HPDE6-E6E7 (cell line): Measurements from ENCODE around the gene SLC22A25.
"Not testable (repeated sequence)": the region's sequence is repeated elsewhere in the genome, so short reads cannot be mapped to it uniquely, and the experiment has no call there.

Experiments
- DNase-seq: peaks from one replicate; pipeline ENCODE4 v3.0.0; 2011; ENCODE audit warnings: missing footprints; ENCODE audit errors: extremely low spot score

Gene SLC22A25

DNA sequence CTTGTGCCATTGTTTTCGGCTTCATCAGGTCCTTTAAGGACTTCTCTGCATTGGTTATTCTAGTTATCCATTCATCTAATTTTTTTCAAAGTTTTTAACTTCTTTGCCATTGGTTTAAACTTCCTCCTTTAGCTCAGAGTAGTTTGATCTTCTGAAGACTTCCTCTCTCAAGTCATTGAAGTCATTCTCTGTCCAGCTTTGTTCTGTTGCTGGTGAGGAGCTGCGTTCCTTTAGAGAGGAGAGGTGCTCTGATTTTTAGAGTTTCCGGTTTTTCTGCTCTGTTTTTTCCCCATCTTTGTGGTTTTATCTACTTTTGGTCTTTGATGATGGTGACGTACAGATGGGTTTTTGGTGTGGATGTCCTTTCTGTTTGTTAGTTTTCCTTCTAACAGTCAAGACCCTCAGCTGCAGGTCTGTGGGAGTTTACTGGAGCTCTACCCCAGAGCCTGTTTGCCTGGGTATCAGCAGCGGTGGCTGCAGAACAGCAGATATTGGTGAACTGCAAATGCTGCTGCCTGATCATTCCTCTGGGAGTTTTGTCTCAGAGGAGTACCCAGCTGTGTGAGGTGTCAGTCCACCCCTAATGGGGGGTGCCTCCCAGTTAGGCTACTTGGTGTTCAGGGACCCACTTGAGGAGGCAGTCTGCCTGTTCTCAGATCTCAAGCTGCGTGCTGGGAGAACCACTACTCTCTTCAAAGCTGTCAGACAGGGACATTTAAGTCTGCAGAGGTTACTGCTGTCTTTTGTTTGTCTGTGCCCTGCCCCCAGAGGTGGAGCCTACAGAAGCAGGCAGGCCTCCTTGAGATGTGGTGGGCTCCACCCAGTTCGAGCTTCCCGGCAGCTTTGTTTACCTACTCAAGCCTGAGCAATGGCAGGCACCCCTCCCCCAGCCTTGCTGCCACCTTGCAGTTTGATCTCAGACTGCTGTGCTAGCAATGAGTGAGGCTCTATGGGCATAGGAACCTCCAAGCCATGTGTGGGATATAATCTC is 7.6 kb downstream of the SLC22A25 start:
- DNase-seq, result not testable (repeated sequence)

DNA sequence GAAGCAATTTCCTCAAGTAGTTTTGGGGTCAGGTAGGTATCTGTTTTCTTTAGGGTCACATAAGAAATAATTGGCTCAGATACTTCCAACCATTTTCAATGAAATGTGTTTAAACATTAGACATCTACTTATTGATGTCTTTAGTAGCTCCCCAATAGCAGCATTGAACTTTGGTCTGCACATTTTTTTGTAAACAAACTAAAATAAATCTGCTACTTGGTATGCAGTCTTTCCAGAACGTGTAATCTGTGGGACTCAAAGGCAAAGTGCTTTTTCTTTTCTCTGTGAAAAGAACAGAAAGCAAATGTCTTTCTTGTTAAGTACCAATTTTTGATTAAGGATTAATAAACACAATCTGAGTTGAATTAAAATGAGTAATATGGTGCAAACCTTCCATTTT is 13.6 kb downstream of the SLC22A25 start:
- no peak for DNase-seq

DNA sequence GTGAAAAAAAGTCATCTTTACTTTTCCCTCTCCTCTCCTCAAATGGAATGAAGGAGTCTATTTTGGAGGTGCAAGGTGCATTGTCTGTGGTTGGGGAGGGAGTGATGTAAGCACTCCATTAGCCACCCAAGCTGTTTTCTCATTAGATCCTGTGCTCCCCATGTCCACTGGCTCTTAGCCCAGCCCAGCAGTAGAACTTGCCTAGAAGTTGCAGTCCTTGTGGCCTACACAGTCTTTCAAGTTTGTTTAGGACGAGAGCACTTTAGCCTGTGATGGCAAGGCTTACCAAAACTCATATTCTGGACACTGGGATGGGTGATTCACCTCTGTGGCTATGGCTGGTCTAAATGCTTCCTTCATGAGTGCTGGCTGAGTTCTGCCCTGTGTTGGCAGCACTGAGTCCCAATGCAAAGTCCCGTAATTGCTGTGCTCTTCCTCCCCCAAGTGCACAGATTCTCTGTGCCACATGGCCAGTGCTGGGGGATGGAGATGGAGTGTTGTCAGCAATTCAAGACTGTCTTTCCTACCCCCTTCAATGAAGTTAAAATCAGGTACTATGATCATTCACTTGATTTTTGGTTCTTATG is 15.8 kb downstream of the SLC22A25 start:
- no peak for DNase-seq

DNA sequence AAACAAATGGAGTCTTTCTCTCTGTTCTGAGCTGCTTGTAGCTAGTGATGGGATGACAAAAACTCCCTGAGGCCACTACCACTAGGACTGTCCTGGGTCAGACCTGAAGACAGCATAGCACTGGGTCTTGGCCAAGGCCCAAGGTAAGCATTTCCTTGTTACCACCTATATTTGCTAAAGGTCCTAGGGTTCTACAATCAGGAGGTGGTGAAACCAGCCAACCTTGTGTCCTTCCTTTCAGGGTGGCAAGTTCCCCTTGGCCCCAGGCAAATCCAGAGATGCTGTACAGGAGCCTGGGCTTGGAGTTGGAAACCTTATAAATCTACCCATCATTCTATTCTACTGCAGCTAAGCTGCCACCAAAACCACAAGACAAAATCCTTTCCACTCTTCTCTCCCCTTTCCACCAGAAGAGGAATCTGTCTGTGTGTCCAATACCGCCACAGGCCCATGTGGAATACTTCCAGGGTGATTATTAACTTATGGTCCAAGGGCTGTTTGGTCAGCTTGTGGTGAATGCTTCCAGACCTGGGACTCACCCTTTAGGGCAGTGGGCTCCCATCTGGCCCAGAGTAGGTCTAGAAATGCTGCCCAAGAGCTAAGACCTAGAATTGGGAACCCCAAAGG is 16.8 kb downstream of the SLC22A25 start:
- no peak for DNase-seq

DNA sequence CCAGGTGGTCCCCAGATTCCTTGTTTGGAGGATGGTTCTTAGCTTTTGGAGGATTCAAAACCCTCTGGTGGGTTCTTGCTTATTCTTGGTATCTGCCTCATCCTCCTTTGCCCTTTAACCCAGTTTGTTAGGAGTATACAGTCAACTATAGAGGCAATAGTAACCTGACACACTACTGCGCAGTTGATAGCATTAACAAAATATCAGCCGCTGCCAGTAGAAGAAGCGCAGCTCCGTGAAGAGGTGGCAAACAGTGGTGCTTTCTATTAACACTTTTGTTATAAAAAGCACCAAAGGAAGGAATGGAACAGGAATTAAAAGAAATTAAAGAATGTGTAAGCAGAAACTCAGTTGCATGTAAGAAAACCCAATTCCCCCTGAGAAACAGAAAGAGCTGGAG is 29.3 kb downstream of the SLC22A25 start:
- no peak for DNase-seq

DNA sequence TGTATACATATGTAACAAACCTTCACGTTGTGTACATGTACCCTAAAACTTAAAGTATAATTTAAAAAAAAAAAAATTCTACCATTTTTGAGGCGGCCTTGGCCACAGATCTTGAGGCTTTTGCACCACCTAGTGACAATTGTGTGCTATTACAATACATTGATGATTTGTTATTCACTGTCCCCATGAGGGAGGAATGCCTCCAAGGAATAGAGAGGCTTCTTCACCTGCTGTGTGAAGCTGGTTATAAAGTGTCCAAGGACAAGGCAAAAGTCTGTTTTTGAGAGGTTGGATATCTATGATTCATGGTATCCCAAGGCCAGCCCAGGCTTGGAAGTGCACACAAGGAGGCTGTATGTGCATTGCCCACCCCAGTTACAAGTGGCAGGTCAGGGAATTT is 30.7 kb downstream of the SLC22A25 start:
- DNase-seq, result no peak

DNA sequence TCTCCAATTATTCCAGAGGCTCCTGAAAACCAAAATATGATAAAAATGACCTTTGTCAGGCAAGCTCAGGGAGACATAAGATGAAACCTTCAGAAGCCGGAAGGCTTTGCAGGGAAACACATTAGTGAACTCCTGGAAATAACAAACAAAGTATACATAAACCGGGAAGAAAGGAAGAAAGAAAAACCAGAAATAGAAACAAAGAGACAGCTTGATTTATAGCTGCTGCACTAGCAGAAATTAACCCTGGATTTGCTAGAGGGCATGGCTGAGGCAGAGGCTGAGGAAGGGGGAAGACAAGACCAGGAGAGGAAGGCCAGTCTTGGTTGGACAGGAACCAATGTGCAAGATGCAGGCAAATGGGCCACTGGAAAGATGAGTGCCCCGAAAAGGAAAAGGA is 33.3 kb downstream of the SLC22A25 start:
- DNase-seq, result no peak
